GM19023 (cell line): ENCODE data around the gene STUB1.

Source experiments
- ATAC-seq: cut with Tn5 transposase; IDR thresholded peaks from one replicate; pipeline ENCODE4 v1.9.1; 2021; ENCODE audit warnings: mild to moderate bottlenecking, moderate library complexity; ENCODE audit not compliant: unreplicated experiment

The STUB1 gene

DNA sequence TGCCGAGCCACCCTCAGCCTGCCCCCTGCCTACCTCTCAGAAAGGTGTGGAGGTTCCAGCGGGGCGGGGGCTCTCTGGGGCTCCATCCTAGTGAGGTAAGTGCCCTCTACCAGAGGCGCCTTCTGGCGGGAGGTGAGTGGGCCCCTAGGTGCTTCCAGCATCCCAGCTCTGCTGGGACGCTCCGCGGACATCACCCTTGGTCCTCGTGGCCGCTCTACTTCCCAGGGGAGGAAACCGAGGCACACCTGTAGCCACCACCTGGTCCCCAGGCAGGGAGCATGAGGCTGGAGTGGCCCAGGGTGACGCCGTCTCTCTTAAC, 37.2 kb upstream of the STUB1 start:
- no peak for ATAC-seq

DNA sequence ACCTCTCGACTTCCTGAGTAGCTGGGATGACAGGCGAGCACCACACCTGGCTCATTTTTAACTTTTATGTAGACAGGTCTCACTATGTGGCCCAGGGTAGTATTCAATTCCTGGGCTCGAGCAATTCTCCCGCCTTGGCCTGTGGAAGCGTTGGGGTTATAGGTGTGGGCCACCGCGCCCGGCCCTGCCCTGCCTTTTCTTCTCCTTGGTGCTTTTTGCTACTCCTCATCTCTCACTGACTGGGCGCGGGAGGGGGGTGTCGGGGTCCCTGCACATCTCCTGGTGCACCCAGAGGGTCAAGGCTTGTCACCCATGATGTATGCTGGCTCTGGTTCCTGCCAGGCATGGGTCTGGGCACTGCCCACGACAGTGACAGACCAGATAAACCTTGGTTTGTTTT, 35.7 kb upstream of the STUB1 start:
- ATAC-seq, result no peak

DNA sequence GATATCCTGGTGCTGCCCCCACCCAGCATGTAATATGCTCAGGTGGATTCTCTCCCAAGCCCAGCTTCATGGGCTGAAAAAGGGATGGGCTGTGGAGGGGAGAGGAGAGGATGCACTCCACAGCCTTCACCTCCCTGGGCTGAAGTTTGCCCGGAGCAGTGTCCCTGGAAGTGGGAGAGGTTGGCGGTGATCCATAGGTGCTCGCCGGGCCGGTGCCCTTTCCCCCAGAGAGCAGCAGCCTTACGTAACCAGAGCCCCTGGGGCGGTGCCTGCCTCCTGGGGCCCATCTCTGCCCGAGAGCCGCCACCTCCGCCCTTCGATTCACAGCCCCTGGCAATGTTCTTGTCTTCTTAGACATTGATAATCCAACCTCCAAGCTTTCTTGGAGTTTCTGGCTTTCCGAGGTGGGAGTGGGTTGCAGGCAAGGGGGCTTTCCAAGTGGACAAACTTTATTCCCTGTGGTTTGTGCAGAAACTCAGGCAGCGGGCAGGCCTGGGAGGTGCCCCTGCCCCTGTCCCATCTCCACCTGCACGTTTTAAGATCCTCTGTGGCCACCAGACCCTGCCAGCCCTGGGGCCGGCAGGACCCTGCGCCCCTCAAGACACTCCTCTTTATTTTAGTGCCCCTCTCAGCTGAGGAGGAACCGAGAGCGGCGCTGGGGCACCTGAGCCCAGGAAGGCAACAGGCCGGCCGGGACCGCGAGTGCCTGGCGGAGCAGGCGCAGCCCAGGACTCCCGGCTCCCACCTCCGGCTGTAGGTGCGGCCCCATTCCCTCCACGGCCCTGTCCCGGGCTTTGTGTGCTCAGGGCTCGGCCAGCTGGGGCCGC, 34.1 kb upstream of the STUB1 start:
- ATAC-seq, result no peak

DNA sequence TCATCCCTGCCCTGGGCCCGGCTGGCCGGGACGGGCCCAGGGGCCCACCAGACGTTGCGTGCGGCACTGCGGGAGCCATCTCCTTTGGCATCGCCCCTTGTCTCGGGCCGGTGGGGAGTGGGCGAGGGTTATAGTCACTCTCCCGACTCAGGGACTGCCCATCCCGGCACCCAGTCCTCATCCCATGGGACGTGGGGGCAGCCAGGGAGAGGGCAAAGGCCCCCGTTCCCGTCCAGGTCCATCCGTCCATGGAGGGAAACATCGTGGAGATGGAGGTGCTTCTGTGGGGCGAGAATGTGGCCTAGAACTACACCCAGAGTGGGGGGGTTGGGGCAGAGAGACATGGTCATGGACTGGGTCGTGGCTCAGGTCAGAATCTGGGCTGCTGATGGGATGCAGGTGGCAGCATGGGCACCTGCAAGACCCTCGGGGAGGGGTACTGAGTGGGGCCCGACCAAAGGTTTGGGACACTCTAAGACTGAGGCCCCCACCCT, 33.5 kb upstream of the STUB1 start:
- ATAC-seq, result no peak

DNA sequence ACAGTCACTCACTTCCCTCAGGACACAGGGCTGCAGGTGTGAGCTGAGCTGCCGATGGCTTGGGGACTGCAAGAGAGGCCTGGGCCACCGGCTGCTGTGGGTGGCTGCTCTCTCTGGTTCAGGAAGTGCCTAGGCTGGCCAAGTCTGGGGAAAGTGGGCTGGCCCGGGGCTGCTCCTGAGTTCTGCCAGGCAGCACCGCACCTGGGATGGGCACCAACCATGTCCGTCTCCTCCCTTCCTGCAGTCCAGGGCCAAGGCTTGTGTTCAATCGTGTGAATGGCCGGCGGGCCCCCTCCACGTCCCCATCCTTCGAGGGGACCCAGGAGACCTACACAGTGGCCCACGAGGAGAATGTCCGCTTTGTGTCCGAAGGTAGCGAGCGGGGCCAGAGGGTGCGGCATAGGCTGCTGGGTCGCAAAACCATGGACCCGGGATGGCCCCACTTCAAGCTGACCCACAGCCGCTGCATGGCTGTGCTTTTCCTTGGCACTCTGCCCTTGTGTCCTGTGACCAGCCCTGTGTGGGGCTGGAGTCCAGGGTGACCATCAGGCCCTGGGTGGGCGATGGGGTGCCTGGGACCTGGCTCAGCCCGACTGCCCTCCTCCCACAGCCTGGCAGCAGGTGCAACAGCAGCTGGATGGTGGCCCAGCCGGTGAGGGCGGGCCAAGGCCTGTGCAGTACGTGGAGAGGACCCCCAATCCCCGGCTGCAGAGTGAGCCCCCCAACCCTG, 32.9 kb upstream of the STUB1 start:
- no peak for ATAC-seq

DNA sequence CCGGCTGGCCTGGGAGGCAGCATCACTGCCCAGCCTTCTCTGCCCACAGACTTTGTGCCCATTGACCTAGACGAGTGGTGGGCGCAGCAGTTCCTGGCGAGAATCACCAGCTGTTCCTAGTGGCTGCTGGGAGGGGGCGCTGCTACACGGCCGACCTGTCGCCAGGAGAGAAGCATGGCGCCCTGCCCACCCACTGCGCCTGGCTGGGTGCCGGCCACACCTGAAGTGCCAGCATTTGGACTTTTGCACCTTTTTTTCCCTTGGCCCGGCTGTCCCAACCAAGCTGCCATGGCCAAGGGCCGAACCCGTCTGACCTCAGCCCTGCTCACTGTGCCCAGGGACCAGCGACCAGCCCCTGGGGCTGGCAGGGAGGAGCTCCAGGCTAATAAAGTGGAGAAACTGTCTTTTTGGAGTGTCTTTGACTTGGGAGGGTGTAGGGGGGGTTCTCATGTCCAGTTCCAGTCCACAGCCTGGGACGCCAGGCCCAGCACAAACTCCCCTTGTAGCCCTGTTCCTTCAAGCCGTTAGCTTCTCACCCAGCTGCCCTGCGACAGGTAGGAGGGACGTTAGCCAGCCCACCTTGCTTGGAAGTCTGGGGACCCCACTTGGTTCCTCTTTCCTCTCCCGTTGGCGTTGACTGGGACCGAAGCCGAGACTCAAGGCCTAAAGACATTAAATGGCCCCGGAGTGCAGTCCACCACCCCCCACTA, 32.0 kb upstream of the STUB1 start:
- ATAC-seq, result no peak

DNA sequence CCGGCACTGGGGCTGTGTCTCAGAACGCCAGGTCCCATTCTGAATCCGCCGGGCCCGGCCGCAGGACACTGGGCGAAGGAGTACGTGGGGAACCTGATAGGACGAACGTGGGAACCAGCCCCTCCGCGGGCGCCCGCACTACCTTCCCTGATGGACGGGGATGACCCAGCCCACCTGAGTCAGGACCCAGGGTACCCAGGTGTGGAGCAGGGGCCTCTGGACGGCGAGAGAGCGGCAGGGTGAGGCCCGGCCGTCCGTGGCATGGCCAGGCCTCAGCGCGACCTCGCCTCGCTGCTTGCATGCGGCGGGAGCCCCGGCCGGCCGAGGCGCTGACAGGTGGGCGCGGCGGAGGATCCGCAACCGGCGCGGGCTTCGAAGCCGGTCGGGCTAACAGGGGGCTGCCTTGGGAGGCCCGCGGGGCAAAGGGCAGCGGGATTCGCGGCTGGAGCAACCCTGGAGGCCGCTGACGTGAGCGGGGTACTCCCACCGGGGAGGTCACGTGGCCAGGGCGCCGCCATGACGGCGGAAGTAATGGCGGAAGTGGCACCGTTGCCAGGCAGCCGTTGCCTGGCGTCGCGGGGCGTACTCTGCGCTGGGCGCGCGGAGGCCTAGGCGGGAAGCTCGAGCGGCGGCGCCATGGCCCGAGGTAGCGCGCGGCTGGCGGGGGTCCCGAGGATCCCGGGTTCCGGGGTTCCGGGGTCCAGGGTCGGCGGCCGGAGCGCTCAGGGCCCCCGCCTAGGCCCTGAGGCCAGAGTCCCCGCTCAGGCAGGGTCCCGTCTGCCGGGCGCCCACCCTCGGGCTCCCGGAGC, 31.2 kb upstream of the STUB1 start, which contains the start of gene WDR90:
TSS of gene WDR90 (plus strand) at position 585 of the 809 bp plus-strand sequence. CDS start at position 637, 52 bp downstream.
- ATAC-seq, result peak; percentile 83

DNA sequence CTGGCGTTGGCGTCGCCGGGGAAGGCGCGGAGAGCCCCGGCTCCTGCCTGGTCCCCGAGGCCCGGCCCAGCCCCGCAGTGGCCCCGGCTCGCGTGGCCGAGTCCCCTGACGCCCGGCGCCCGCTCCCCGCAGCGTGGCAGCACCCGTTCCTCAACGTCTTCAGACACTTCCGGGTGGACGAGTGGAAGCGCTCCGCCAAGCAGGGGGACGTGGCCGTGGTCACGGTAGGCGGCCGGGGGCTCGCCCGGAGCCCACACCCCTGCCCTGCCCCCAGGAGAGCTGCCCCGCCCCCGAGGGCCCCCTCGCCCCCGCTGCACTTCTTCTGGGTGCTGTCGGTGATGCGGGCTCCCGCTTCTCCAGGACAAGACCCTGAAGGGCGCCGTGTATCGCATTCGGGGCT, 30.6 kb upstream of the STUB1 start:
- peak; percentile 13 for ATAC-seq

DNA sequence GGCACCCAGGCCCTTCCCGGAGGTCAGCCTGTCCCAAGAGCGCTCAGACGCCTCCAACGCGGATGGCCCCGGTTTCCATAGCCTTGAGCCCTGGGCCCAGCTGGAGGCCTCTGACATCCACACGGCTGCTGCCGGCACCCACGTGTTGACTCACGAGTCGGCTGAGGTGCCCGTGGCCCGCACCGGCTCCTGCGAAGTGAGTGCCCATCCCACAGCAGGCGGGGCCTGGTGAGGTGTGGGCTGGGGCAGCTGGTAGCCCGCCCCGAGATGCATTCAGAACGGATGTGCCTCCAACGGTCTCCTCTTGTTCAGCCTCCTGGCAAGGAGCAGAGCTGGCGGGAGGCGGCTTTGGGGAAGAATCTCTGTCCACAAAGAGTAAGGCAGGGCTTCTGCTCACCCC, 28.4 kb upstream of the STUB1 start:
- ATAC-seq, result no peak

DNA sequence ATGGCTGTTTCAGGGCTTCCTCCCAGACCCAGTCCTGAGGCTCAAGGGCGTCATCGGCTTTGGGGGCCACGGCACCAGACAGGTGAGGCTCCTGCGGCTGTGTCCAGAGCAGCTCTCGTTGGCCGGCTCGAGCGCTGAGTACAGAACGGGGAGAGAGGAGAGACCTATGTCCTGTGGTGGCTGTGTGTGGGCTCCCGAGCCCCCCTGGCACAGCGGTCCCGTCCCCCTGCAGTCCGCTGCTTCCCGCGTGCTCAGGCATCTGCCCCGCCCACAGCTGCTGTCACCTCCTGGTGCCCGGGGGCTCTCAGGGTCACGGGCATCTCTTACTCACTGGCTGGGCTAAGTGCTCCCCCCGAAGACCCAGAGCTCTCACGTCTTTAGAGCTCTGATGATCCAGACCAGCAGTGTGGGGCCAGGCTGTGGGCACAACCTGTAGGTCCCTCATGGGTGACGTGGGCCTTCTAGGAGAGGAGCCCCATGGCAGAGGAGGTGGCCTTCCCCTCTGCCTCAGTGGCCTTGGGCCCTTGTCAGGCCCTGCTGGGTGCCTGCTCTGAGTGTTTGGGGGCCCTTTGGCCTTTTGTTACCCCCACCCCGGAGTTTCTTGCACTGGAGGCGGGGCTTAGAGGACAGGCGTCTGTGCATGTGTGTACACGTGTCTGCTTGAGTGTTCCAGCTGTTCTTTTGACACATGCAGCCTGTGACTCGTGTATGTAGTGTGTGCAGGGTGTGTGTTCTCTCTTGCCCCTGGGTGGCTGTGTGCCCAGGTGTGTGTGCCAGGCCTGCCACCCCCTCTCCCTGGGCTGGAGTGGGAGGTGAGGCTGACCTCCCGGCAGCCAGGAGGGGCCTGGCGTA, 27.5 kb upstream of the STUB1 start:
- ATAC-seq, result no peak

DNA sequence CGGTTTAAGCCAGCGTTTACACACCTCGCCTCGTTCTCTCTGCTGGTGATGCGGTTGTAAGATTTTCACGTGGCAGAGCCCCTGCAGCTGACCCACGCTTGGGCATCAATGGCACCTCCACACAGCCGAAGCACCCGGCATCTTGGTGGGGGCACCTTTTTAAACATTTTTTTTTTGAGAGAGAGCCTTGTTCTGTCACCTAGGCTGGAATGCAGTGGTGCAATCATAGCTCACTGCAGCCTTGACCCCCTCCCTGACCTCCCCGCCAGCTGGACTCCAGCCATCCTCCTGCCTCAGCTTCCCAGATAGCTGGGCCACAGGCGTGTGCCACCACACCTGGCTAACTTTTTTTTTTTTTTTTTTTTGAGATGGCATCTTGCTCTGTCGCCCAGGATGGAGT, 26.2 kb upstream of the STUB1 start:
- ATAC-seq, result no peak

DNA sequence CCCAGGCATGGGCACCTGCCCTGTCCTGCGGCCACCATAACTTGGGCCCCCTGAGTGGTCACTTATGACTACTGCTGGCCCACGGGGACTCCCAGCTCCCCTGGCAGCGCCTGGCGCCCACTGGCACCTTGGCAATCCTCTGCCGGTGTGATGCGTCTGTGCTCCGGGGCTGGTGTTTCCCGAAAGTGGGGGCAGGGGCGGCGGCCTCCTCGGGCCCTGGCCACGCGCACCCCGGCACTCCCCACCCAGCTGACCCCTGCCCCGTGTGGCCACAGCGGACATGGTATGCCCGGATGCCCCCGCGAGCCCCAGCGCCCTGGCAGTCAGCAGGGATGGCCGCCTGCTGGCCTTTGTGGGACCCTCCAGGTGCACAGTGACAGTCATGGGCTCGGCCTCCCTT, 22.7 kb upstream of the STUB1 start:
- ATAC-seq, result no peak

DNA sequence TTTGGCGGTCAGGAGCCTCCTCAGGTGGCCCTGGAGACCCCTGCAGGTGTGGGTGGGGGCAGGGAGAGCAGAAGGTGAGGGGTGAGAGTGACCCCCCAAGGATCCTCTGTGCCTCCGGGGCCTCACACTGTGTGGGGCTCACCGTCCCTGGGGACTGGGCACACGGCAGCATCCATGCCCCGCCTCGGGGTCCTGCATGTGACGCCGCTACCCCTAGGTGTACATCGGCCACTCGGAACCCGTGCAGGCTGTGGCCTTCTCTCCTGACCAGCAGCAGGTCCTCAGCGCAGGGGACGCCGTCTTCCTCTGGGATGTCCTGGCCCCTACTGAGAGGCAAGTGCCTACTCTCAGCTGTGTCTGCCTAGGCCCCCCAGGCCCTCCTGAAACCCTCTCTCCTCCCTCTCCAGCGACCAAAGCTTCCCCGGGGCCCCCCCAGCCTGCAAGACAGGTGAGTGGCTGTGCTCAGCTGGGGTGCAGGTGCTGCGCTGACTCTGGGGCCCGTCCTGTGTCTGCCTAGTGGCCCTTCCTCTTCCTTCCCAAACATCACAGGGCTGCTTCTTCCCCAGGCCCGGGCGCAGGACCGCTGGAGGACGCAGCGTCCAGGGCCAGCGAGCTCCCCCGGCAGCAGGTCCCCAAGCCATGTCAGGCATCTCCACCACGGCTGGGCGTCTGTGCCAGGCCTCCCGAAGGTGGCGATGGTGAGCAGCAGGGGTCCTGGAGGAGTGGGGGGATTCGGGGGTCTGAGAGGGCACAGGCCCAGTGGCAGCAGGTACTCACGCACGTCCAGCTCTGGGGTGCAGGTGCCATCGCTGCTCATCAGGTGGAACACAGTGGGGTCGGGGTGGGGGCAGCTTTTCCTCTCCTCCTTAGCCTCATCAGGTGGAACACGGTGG, 21.3 kb upstream of the STUB1 start:
- ATAC-seq, result no peak

DNA sequence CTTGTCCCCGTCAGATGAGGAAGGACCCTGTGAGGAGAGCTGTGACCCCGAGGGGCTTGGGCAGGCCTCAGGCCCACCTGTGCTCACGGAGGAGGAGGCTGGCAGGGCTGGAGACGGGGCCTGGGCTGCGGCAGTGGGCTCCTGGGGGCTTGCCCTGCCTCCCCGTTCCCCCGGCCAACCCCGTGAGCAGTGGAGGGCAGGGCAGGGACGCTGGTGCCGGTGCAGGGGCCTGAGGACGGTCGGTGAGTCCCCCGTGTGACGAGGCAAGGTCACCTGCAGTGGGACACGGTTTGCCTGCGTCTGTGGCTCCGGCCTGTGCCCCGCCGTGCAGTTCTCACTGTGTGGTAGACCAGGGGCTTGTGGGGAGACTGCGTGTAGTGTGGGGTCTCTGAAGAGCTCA, 20.6 kb upstream of the STUB1 start:
- no peak for ATAC-seq

DNA sequence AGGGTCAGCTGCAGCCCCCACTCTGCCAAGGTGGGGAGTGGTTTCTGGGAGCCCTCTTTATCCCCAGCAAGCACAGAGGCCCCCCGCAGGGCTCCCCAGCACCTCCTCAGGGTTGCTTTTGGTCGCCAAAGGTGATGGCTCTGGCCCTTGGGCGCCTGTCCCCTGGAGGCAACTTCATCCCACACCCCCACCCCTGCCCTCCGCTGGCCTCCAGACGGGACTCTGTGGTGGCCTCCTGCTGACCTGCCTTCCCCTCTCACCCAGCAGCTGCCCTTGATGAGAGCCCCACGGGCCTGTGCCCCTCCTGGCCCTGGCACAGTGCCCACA, 20.1 kb upstream of the STUB1 start:
- ATAC-seq, result no peak

DNA sequence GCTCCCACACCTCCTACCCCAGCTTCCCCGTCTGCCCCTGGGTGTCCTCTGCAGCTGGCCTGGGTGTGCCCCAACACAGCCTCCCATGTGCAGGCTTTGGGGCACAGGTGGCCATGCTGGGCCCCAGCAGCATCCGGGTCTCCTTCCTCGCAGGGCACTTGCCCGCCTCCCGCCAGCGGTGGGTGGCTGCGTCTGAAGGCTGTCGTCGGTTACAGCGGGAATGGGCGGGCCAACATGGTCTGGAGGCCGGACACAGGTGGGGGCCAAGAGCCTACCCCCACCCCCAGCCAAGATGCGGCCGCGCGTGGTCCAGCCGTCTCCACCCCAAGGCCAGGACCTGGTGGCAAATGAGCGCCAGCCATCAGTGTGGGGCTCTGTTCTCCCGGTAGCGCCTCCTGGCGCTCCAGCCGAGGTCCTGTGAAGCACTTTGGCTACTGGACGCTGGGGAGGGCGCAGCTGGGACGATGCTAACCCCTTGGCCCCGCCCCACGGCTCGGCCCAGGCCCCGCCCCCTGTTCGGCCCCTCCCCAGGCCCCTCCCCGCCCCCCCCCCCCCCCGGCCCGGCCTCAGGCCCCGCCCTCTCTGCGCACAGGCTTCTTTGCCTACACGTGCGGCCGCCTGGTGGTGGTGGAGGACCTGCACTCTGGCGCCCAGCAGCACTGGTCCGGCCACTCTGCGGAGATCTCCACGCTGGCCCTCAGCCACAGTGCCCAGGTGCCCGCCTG, 19.6 kb upstream of the STUB1 start:
- ATAC-seq, result no peak

DNA sequence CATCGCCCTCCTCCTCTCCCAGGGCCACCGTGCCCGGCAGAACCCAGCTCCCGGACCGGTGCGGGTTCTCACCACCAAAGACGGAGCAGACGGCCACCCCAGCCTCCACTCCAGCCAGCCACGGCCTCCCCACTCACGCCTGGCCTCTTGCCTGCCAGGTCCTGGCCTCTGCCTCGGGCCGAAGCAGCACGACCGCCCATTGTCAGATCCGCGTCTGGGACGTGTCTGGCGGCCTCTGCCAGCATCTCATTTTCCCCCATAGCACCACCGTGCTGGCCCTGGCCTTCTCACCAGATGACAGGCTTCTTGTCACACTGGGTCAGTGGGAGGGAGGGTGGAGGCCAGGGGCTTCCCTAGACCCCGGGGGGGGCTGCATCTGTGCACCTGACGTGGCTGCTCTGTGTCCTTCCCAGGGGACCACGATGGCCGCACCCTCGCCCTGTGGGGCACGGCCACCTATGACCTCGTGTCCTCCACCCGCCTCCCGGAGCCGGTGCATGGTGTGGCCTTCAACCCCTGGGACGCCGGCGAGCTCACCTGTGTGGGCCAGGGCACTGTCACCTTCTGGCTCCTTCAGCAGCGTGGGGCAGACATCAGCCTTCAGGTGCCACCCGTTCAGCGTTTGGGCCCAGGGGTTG, 18.9 kb upstream of the STUB1 start:
- ATAC-seq, result no peak

DNA sequence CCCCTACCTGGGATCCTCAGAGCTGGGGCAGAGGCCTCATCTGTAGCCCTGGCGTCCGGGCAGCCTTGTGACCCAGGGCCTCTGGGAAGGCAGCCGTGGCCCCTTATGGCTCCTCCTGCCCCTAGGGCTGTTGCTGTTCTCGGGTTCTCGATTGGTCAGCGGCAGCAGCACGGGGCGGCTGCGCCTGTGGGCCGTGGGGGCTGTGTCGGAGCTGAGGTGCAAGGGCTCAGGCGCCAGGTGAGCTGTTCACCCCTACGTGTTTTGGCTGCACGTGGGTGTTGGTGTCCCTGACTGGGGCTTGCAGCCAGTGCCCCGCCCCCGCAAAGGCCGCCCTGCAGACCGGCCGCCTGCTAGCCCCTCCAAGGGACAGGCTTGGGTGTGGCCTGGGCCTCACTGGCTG, 18.1 kb upstream of the STUB1 start:
- no peak for ATAC-seq
